Stimulated activated naive CD4-positive, alpha-beta T cell treated with Interleukin-2 at 50 U/mL for 16 hours (primary cell): ENCODE measurements around the gene POU2AF2.

ENCODE experiments used
- DNase-seq: peaks from one replicate; lab custom pipeline; 2025; lab: John Stamatoyannopoulos, UW

The POU2AF2 gene

DNA sequence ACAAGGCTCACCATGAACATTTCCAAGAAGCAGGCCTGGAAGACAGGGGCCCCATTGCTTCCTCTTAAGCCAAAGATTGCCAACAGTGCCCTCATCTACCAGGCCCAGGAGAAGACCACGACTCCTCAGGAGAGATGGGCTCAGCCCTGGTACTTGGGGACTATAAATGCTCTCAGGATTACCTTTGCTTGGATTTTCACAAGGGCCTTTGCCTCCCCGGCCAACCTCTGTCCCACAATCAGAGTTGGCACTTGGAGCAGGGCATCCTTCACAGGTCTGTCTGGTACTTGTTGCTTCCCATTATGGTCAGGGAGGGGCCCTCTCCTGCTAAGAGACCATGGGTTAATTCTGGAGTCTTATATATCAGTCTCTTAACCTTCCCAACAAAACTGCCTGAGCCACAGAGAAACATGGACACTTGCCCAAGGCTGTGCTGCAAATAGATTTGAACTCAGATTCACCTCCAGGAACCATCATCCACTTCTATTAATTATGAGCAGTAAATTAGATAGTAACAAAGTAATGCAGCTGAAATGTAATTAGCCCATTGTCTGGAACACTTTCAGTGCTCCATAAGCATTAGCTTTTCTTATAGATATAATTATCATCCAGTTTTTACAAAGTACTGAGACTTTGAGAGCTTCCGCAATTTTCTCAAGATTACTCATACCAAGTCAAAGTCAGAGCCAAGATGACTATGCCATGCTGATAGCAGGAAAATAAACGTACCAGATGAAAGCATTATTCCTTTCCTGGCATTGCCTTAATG, 86.4 kb downstream of the POU2AF2 start:
- no peak for DNase-seq

DNA sequence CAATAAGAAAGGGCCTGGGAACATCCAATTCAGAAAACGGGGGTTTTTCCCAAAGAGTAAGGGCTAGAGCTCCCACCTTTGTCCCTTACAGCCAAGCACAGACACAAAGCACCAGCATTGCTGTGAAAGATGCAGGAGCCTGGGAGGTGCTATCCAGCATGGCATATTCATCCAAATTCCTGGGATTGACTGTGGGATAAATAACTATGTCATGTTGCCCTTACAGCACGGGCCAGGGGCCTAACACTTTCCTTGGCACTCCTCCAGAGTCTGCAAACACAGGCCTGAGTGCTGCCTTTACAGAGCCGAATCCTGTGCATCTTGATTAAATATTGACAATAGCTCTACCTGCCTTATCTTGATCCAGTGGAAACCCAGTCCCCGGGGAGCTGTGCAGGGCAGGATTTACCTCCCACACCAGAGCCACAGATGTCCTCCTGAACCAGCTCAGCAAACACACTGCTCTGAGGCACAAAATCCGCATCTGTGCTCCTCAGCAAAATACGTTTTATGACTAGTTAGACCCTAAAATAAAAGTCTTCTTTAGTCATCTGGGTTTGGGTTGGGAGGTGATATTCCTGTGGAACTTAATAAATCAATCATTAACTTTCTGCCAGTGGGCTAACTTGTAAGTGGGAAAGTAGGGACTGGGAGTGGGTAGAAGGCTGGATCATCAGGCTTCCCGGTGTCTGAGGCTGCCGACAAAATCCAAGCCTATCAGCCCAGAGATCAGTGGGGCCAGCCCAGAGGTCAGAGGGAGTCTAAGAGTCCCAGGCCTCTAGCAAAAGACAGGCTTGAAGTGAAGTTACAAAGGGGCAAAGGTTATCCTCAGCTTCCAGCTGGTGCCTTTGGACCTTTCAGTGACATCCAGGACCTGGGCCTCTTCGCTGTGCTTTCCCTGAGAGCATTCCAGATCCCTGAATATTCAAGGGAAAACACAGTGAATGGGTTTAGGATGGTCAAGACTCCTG, 89.3 kb downstream of the POU2AF2 start:
- DNase-seq: no peak

DNA sequence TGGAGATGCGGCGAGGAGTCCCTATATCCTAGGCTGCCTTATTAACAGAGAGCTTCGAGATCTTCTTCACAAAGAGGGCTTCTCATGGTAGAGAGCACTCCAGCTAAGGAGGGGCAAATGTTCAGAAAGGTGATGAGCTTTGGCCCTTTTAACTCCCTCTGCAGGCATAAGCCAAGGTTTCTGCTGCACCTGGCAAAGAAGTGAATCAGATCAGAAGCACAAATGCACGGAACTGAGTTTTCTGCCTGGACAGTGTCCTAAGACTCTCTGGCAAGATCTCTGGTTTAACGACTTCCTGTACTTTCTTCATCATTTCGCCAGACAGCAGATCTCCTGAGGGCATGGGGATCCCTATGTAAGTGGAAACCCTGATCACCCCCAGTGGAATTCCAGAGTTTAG, 90.0 kb downstream of the POU2AF2 start:
- no peak for DNase-seq
